ENCODE results near the gene CPSF3. TPM values are rescaled to one million over a fixed set of nuclear protein-coding genes. Genes with fewer than 3 reads are reported as not detected.

CPSF3 gene
- 83.9 and 95.3 TPM in 2 replicates for total RNA-seq

DNA sequence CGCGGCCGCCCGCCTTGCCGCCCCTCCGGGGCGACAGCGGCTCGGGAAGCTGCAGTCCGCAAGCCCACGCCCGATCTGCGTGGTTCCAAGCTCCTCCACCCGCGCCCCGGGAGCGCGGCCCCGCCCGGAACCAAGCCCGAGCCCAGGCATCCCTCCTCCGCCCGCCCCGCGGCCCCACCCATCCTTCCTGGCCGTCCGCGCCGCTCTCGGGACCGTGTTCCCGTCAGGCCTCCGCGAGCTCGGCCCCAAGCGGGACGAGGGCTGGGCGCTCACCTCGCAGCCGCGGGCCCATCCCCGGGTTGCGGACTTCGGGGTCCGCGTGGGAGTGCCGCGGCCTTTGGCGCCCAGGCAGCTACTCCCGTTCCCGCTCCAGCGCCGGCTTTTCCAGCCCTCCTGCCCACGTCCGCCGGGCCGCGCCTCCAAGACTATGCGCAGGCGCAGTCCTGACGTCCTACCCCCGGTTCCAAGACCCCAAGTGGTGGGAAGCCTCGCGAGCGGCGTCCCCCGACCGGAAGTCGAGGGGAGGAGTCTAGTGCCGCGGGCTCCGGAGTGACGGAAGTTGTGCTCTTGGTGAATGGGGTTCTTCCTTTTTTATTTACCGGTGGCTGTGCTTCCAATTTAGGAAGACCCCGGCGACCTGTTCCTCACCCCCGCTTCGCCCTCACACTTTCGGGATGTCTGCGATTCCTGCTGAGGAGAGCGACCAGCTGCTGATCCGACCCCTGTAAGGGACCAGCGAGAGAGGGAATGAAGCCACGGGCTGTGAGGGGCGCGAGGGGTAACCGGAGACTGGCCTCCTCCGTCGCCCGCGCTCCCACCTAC, at the start of gene CPSF3, which contains the start of gene ITGB1BP1:
Gene CPSF3 (plus strand): TSS at position 555 of the 822 bp plus-strand sequence. CDS start 120 bp downstream, at position 675.
Gene ITGB1BP1 (minus strand): TSS at position 429 of the 822 bp plus-strand sequence. CDS start 4,831 bp downstream, outside the sequence.

DNA sequence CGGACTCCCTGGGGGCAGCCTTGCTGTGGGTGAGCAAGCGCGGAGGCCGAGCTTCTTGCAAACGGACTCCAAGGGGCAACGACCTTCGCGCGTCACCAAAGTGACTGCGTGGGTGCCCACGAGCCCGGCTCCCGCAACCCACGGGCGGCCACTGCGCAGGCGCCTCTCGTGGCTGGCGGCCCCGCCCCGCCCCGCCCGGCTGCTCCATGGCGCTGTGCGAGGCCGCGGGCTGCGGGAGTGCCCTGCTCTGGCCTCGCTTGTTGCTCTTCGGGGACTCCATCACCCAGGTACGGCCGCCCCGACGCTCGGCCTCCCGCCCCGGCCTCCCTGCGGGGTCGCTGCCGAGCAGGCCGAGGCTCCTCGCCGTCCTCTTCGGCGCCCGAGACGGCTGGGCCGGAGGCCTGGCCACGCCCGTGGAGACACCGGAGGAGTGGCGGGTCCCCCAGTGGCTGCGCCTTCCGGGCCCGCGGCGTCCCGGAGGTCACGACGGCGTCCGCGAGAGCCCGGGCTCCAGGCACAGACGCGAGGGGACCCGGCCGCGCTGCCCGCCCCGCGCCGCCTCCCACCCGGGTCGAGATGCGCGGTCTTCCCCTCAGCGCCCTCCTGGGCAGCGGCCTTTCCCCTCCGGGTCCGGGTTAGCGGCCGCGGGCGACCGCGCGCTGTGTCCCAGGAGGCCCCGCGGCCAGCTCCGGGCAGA, 51.1 kb downstream of the CPSF3 start, which contains the start of gene IAH1:
Gene IAH1 (plus strand): TSS at position 191 of the 697 bp plus-strand sequence. CDS start 16 bp downstream, at position 207.

Other genes with a start within 250 kb of the CPSF3 start
- gene ASAP2, start 216.8 kb upstream of the CPSF3 start, total RNA-seq: 95.3 and 121 TPM in 2 replicates
- gene ITGB1BP1, start 126 bp upstream of the CPSF3 start, total RNA-seq: 58.1 and 69.8 TPM in 2 replicates
- 30.9 and 33.7 TPM in 2 replicates for gene IAH1, start 50.9 kb downstream of the CPSF3 start, total RNA-seq
- gene ADAM17, start 132.2 kb downstream of the CPSF3 start, total RNA-seq: 68.0 and 70.3 TPM in 2 replicates
- gene YWHAQ, start 207.3 kb downstream of the CPSF3 start, total RNA-seq: 469 and 541 TPM in 2 replicates